GM19043 (cell line): ENCODE measurements around the gene CD7.

Experiments
- ATAC-seq: cut with Tn5 transposase; IDR thresholded peaks from one replicate; pipeline ENCODE4 v1.9.1; 2021; ENCODE audit warnings: low read depth; ENCODE audit not compliant: unreplicated experiment

Gene CD7

GRCh38 chr17:82301300-82301915 lies 16.0 kb downstream of the CD7 start:
- ATAC-seq, result no peak

DNA sequence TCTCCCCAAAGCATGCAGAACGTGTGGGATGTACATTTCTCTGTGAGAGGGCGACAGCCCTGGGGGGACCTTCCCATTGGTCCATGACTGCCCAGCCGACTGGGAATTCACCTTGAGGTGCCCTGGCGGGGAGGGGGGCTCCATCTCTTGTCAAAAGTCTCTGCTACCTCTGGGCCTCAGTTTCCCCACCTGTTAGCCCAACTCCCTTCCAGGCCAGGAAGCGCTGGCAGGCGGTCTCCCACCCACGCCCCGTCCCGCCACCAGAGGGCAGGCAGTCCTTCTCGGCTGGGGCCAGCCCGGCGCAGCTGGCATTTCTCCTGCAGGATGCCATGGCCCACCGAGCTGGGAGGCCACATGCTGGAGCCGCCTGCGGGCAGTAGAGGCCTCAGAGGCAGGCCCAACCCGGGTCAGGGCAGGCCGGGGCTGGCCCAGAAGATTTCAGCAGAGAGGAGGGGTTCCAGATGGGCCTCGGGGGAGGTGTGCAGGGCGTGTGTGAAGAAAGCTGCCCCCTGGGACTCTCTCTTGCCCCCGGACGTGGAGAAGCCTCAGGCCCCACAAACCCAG lies 16.6 kb downstream of the CD7 start:
- ATAC-seq, result no peak

DNA sequence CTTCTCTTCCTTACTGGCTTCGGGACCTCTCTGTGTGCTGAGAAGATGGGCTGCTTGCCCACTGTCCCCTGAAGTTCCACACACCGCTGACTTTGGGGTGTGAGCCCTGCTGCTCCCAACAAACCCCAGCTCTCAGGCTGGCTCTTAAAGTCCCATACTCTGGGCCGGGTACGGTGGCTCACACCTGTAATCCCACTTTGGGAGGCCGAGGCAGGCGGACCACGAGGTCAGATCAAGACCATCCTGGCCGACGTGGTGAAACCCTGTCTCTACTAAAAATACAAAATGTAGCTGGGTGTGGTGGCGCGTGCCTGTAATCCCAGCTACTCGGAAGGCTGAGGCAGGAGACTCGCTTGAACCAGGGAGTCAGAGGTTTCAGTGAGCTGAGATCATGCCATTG lies 17.2 kb downstream of the CD7 start:
- ATAC-seq, result no peak

DNA sequence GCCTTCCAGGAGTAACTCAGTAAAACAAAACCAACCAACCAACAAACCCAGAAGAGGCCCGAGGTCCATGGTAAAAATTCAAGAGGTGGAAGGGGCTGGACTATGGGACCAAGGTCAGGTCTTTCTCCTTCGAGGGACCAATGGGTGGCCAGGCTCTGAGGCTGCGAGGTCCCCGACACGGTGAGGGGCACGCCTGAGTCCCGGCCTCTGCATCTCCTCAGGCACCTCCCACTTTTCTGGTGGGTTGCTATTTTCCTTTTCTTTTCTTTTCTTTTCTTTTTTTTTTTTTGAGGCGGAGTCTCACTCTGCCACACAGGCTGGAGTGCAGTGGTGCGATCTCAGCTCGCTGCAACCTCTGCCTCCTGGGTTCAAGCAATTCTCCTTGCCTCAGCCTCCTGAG lies 18.0 kb downstream of the CD7 start:
- no peak for ATAC-seq

- no peak for ATAC-seq
Observed at GRCh38 chr17:82298538-82299421, 18.6 kb downstream of the CD7 start.

DNA sequence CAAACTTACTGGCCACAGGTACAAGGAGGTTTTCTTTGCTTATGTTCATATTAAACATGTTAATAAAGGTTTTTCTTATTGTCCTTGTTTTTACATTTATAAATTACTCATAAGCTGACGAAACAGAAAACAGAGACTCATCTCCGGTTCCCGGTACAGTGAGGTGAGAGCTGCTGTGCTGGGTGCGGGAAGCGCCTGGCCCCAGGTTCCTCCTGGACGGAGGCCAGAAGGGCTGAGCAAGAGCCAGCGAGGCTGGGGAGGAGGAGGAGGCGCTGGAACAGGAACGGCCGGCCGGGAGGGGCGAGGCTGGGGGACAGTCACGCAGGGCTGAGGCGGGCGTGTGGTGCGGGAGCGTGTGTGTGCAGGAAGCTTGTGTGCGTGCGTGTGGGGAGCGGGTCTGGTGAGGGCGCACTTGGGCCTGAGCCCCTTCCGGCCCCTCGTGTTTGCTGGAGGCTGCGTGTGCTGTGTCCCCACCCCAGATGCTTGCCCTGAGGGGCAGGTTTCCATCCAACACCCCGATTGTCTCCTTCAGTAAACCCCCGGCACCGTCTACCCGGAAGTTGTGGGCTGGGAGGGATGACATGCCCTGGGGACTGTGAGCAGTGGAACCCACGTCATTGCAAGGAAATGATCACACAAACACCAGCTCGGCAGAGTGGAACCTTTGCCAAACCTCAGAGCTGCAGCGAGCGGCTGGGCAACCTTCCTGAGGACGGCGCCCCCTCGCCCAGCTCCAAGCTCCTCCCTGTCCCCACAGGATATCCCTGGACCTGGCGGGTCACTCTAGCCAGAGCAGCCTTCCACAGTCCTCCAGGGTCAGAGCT lies 19.5 kb downstream of the CD7 start:
- no peak for ATAC-seq

DNA sequence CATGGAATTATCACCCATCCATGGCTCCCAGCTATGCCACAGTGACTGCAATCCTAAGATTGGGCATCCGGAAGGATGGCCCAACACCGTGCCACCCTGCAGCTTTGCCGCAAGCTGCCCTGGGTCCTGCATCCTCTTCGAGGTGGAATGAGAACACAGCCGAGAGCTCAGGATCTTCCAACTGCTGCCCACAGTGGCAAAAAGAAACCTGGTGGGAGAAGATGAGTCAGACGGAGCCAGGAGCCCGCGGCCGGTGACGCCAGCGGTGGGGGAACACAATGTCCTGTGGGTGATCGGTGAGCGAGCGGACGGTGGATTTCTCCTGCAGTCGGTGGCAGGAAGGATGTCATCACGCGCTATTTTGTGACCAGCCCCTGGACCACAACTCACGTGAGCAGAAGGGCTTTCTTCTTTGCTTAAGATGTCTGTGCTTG lies 20.1 kb downstream of the CD7 start:
- no peak for ATAC-seq

DNA sequence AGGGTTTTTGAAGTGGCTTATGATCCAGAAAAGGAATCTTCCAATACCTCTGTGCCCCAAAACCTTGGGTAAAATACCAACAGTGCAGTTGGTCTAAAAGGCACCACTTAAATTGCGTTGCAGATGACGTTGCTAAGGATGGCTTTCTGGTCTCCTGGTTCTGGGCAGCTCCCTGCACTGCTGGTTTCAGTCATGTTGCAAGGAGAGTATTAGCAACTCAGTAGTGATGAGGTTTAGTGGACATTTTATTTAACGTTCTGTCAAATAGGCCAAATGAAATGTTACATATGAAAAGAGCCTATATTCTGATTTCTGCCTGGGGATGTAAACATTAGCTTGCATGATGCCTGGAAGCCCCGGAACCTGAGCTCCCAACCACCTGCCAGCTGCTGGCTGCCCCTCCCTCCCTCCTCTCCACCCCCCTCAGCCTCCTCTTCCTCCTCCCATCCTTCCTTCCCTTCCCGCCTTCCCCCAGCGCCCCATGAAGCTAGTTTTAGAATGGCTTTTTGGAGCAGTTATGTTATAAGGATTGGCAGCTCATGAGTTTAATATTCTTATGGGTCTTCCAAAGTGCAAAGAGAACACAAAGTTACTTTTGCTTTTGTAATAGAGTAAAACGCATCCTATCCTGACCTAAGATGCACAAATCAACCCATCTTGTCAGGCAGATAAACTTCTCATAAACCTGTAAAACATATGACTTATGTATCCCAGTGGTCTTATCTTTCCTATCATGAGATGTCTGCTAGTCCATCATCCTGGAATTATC lies 20.7 kb downstream of the CD7 start:
- no peak for ATAC-seq

GRCh38 chr17:82295472-82295814 lies 22.0 kb downstream of the CD7 start:
- ATAC-seq, result no peak

GRCh38 chr17:82294064-82294773 lies 23.2 kb downstream of the CD7 start:
- no peak for ATAC-seq

GRCh38 chr17:82292251-82293154 lies 24.9 kb downstream of the CD7 start:
- peak; percentile 95 for ATAC-seq

DNA sequence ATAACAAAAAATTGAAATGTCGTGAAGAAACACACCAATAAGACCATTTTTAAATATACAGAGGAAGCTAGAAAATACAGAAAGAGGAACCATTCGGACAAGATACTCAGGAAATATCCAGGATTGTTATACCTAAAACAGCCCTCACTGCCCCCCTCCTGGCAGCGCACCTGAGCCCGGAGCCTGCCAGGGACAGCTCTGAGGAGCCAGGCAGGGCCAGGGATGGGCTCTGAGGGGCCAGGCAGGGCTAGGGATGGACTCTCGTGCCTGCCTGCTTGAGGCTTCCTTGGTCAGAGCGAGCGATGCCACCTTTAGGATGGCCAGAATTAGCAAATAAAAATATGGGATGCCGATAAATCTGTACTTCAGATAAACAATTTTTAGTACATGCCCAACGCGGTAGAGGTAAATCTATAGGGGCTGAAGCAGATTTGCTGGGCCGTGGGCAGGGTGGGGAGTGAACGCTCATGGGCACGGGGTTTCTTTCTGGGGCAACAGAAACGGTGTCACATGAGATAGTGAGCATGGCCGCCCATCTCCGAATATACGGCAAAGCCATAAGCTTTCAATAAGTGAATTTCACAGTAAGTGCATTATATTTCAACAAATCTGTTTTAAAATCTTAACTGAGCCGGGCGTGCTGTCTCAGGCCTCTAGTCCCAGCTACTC lies 25.7 kb downstream of the CD7 start:
- no peak for ATAC-seq

- ATAC-seq, result no peak
Observed at GRCh38 chr17:82287868-82288801, 29.3 kb downstream of the CD7 start.

DNA sequence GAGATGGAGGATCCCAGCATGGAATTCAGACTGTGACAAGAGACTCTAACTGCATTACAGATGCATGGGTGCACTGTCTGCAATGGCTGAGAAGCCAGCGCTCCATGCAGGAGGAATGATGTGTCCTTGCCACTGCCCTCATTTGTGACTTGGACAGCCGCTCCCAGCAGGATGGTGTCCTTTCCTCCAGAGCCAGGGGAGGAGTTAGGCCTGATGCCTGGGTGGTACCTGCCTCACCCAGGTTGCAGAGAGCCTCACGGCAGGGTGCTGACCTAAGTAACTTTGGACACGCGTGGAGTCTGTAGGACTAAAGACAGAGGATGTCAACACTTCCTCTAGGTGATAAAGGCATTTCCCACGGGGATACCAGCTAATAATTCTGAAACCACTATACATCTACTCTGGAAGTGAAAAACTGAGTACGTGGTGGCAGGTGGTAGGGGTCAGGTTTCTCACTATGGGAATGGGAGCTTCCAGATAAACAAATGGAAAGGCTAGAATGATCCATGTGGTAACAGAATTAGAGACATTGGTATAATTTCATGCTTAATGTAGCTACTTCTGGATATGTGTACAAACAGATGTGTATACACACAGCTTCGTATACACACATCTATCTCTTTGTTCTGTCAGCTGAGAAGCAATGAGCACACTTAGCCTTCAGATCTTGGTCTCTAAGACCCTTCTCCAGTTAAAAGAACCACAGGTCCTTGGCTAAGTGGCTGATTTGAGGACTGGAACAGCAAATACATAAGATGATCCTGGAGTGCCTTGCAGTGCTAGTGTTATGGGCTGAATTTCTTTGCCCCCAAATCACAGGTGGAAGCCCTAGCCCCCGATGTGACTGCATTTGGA lies 30.2 kb downstream of the CD7 start:
- ATAC-seq, result no peak

- ATAC-seq, result no peak
Observed at GRCh38 chr17:82285141-82285540, 32.3 kb downstream of the CD7 start.

GRCh38 chr17:82283208-82283749 lies 34.1 kb downstream of the CD7 start:
- ATAC-seq, result no peak
